Left renal pelvis (tissue), 4 donors: ENCODE data around the gene MSH3. TPM values are rescaled to one million over a fixed set of nuclear protein-coding genes. Genes with fewer than 3 reads are reported as not detected.
"Not testable (repeated sequence)": the region's sequence is repeated elsewhere in the genome, so short reads cannot be mapped to it uniquely, and the experiment has no call there.

Experiments
- DNase-seq, 4 donors: peaks; one replicate each; pipeline ENCODE4 v3.0.0-alpha.2; 2013; ENCODE audit warnings: low read depth in 4 of 4, low spot score in 3 of 4
- polyA plus RNA-seq, 4 donors: library from polyadenylated mRNA; unstranded; fragments of 120-200 nt; gene quantifications; one replicate each; pipeline ENCODE4 v1.2.1, GENCODE V29; 2013; ENCODE audit not compliant: insufficient read length in 4 of 4

Gene MSH3
- polyA plus RNA-seq, 4 donors, result 15.7 to 27.8 (median 19.3) TPM

DNA sequence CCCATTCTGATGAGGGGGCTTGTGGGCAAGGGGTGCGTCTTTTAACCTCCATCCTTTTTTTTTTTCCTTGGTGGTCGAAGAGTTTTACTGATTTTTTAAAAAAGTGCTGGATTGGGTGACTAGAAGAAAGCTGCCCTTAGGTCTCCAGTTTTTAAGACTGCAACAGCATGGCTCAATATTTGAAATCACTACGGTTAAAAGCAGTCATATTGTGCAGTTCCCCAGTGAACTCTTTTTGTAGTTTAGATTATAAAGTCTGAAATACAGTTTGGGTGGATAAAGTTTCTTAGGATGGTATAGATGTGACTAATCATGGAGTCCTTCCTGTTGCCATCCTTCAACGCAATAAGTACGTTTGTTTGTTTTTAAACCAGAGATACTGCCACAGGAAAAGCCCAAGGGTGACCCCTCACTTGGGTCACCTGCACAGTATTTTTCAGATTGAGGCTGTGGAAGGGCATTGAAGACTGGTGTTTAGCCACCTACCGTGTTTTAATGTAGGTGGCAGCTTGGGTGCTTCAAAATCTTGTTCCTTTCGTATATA lies 851 bp downstream of the MSH3 start:
- DNase-seq, result peak in 1 of 4 donors; percentile 10

DNA sequence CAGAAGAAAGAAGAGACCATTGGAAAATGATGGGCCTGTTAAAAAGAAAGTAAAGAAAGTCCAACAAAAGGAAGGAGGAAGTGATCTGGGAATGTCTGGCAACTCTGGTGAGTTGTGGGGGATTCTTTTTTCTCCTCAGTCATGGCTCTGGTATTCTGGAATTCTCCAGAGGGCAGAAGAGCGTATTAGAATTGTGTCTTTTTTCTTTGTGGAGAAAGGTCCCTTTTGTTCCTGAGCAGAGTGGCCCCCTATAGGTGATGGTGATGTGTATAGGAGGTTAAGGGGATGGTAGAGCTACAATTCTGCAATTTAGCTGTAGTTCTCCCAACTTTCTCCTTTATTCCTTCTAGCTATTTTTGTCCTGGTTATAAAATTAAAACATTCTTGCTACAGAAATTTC lies 2.0 kb downstream of the MSH3 start:
- no peak for DNase-seq

DNA sequence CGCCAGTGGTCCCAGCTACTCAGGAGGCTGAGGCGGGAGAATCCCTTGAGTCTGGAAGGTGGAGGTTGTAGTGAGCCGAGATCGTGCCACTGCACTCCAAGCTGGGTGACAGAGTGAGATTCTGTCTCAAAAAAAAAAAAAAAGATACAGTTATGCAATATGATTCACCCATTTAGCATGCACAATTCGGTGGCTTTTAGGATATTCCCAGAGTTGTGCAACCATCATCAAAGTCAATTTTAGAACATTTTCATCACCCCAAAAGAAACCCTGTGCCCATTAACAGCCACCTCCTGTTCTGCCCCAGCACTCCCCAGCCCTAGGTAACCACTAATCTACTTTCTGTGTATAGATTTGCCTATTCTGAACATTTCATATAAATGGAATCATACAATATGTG lies 4.7 kb downstream of the MSH3 start:
- no peak for DNase-seq

GRCh38 chr5:80660661-80661060 lies 6.2 kb downstream of the MSH3 start:
- DNase-seq, result not testable (repeated sequence)

- no peak for DNase-seq
Measured at GRCh38 chr5:80662108-80662507, 7.7 kb downstream of the MSH3 start.

- no peak for DNase-seq
Measured at GRCh38 chr5:80665057-80665456, 10.6 kb downstream of the MSH3 start.

- DNase-seq, result no peak
Measured at GRCh38 chr5:80667384-80667783, 12.9 kb downstream of the MSH3 start.

DNA sequence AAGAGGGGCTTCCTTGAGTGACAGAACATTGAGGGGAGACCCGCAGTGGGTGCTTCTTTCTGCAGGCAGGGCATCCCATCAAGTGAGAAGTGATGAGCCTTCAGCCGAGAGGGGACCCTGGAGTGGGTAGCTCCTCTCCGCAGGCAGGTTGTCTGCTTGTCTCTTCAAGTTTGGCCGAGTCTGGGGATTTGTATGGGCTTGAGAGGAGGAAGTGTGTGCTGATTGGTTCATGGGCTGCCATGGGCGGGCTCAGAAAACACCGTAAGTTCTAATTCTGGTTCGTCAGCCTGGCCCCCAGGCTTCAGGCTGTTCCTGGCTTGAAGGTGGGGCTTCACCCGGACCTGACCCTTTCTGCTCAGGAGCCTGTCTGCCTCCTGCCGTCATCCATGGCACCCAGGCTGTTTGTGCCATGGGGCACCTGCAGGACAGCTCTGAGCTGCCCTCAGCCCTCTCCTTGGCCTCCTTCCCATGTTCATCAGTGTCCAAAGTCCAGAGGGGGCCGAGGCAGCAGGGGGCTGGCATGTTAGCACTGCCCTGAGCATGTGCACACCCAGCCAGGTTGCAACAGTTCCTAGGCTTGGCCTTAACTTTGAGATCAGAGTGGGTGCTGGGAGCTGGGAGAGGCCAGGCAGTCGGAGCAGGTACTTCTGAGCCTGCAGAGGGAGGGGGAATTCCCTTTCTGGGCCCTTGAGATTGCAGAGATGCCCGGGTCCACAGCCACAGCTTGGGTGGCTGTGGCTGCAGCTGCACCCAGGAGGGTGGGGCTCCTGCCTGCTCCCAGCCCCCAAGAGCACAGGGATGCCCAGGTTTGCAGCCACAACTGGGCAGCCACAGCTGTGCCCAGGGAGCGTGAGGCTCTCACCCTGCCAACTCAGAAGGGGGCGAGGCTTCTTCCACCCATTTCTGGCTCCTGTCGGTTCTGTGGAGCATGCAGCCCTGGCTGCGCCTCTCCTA lies 13.8 kb downstream of the MSH3 start:
- no peak for DNase-seq

DNA sequence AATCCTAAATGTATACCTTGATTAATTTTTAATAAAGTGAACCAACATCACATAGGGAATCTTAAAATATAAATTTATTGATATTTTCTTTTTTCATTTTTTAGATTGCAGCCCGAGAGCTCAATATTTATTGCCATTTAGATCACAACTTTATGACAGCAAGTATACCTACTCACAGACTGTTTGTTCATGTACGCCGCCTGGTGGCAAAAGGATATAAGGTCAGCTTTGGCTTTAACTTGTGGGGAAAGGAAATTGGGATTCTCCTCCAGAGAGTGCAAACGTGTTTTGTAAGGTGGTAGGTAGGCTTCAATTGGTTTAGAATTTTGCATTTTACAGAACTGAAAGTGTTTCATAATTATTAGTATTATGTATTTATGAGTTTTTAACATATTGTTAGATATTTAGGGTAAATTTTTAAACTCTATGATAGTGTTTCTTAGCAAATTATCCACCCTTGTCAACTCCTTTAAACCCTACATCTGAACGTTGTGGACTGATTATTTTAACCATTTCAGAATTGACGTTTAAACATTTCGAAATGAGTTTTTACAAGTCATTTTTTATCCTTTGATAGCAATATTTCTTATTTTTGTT lies 17.8 kb downstream of the MSH3 start:
- DNase-seq, result peak in 3 of 4 donors; percentile 35 to 52 (median 47)

GRCh38 chr5:80676706-80677105 lies 22.3 kb downstream of the MSH3 start:
- DNase-seq, result no peak

GRCh38 chr5:80686757-80687156 lies 32.3 kb downstream of the MSH3 start:
- DNase-seq, result no peak

DNA sequence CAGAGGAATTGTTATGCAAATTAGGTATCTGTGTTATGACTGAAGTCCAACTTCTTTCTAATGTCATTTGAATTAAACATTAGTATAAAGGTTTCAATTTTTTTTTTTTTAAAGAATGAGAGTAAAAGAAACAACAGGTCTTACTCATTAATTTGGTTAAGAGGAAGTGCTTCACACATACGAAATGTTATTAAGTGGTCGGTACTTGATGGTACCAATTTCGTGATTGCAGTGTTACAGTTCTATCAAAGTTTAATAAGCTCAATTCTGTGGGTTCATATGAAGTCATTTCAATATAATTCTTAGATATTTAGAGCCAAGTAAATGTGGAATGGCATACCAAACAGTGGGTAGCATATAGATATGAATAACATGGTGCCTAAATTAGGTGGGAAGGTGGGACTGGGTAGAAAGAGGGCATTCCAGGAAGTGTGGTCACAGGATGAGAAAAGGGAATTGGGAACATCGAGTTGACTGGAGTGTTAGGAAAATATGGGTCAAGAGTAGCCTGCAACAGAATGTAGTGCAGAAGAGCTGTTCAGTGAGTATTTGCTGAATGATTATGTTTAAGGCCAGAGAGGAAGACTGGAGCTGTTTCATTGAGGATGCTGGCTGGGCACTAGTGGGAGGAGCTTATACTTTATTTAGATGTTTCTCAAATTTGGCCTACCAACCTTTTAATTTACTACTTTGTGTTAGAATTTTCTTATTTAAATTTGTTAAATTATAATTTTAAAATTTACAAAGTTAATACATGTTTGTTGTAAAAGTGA lies 34.4 kb downstream of the MSH3 start:
- DNase-seq, result no peak

- DNase-seq, result no peak
Measured at GRCh38 chr5:80689627-80690026, 35.2 kb downstream of the MSH3 start.

GRCh38 chr5:80695666-80696065 lies 41.2 kb downstream of the MSH3 start:
- DNase-seq, result no peak

GRCh38 chr5:80696450-80696849 lies 42.0 kb downstream of the MSH3 start:
- DNase-seq, result no peak

GRCh38 chr5:80697100-80697499 lies 42.6 kb downstream of the MSH3 start:
- no peak for DNase-seq

- DNase-seq, result no peak
Measured at GRCh38 chr5:80698369-80698768, 43.9 kb downstream of the MSH3 start.

DNA sequence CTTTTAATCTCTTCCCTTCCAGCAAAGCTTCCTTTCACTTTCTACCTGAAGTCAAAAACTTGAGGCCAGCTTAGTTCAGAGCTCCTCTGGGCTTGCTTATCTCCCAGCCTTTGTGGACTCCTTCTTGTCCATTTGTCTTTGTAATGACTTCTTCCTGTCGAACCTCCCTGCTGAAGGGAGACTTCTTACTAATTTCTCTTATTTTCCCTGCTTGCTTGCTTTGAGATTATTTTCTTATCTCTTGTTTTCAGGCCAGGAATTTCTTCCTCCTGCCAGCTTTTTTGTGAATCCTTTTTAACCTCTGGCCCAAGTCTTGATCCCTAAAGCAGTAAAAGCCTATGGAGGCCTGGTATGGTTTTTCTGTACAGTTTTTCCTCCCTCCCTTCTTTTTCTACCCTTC lies 47.1 kb downstream of the MSH3 start:
- no peak for DNase-seq

- DNase-seq, result no peak
Measured at GRCh38 chr5:80703291-80703690, 48.8 kb downstream of the MSH3 start.

DNA sequence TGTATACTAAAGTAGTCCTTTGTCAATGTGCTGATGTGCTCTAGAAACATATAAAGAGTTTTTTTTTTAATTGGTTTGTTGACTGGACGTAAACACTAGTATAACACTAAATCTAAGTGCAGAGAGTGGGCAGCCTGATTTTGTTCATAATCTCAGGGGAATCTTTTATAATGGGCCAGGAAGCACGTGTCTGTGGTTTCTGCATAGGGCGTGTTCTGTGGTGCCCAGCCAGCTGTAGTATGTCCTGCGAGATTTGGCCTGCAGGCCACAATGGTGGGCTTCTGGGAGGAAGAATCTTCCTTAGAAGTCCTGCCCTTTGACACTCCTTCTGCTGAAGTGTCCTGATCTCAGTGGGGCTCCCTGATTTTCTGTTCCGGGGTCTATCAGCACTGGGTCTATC lies 49.3 kb downstream of the MSH3 start:
- DNase-seq, result no peak

GRCh38 chr5:80704221-80704620 lies 49.8 kb downstream of the MSH3 start:
- DNase-seq, result no peak
